ENCODE data around the gene OMD. TPM values are rescaled to one million over a fixed set of nuclear protein-coding genes. Genes with fewer than 3 reads are reported as not detected.

OMD gene
- total RNA-seq, 2 donors from 2014 or later = 200 TPM

GRCh38 chr9:92397853-92398252 is 26.4 kb downstream of the OMD start:
- peaks cover 6 to 44% of the 10 kb centered on the region in 2 donors for H3K4me1 ChIP-seq (ENCODE audit: control insufficient read depth in 1 of 2, low read depth in 2 of 2)
- peaks cover 13% of the 10 kb centered on the region for H3K36me3 ChIP-seq
- TF ChIP-seq CTCF (IDR thresholded peaks at IDR 0.05) = no peak
- DNase-seq (ENCODE audit: low spot score) (no peak), ATAC-seq (ENCODE audit: insufficient number of reproducible peaks, low FRiP score, low read depth) (no peak)
- H3K4me3 ChIP-seq = no peak overlapping the region
- no peaks in the 10 kb centered on the region for H3K27me3 ChIP-seq (replicated peaks; ENCODE audit: insufficient read depth)
- H3K27ac ChIP-seq = peak overlapping the region in 1 of 2 donors; percentile 1
- H3K9me3 ChIP-seq = no peaks in the 10 kb centered on the region

- no peak for TF ChIP-seq CTCF (IDR thresholded peaks at IDR 0.05)
- Histone ChIP-seq H3K4me3 (no peak overlapping the region), H3K27me3 (replicated peaks; ENCODE audit: insufficient read depth) (no peaks in the 10 kb centered on the region), H3K9me3 (no peaks in the 10 kb centered on the region), H3K36me3 (peaks cover 20% of the 10 kb centered on the region), H3K4me1 (ENCODE audit: control insufficient read depth in 1 of 2, low read depth in 2 of 2) (peaks cover 6 to 47% of the 10 kb centered on the region in 2 donors), H3K27ac (peak overlapping the region; percentile 9 to 37)
- ATAC-seq (ENCODE audit: insufficient number of reproducible peaks, low FRiP score, low read depth) = no peak
- no peak for DNase-seq (ENCODE audit: low spot score)
Observed at GRCh38 chr9:92395617-92396016, 28.7 kb downstream of the OMD start.

GRCh38 chr9:92393686-92394085 is 30.6 kb downstream of the OMD start:
- peak overlapping the region; percentile 12 for H3K4me3 ChIP-seq
- ATAC-seq (ENCODE audit: insufficient number of reproducible peaks, low FRiP score, low read depth) = no peak
- H3K27me3 ChIP-seq (replicated peaks; ENCODE audit: insufficient read depth) = no peaks in the 10 kb centered on the region
- TF ChIP-seq CTCF (IDR thresholded peaks at IDR 0.05) = no peak
- H3K9me3 ChIP-seq = no peaks in the 10 kb centered on the region
- H3K36me3 ChIP-seq = peaks cover 20% of the 10 kb centered on the region
- DNase-seq (ENCODE audit: low spot score) = no peak
- peaks cover 13 to 43% of the 10 kb centered on the region in 2 donors for H3K4me1 ChIP-seq (ENCODE audit: control insufficient read depth in 1 of 2, low read depth in 2 of 2)
- H3K27ac ChIP-seq = peak overlapping the region; percentile 37 to 57

- no peak for TF ChIP-seq CTCF (IDR thresholded peaks at IDR 0.05)
- H3K27me3 ChIP-seq (replicated peaks; ENCODE audit: insufficient read depth) = no peaks in the 10 kb centered on the region
- H3K36me3 ChIP-seq = peaks cover 18% of the 10 kb centered on the region
- H3K4me3 ChIP-seq = no peak overlapping the region
- ATAC-seq (ENCODE audit: insufficient number of reproducible peaks, low FRiP score, low read depth) = no peak
- no peaks in the 10 kb centered on the region for H3K9me3 ChIP-seq
- no peak for DNase-seq (ENCODE audit: low spot score)
- peaks cover 13 to 45% of the 10 kb centered on the region in 2 donors for H3K4me1 ChIP-seq (ENCODE audit: control insufficient read depth in 1 of 2, low read depth in 2 of 2)
- peak overlapping the region; percentile 37 to 57 for H3K27ac ChIP-seq
Observed at GRCh38 chr9:92392690-92393089, 31.6 kb downstream of the OMD start.

- DNase-seq (ENCODE audit: low spot score) (no peak), ATAC-seq (ENCODE audit: insufficient number of reproducible peaks, low FRiP score, low read depth) (no peak)
- Histone ChIP-seq H3K27ac (peak overlapping the region; percentile 76 to 80), H3K4me3 (no peak overlapping the region), H3K36me3 (peaks cover 14% of the 10 kb centered on the region), H3K4me1 (ENCODE audit: control insufficient read depth in 1 of 2, low read depth in 2 of 2) (peaks cover 6 to 60% of the 10 kb centered on the region in 2 donors), H3K27me3 (replicated peaks; ENCODE audit: insufficient read depth) (no peaks in the 10 kb centered on the region), H3K9me3 (no peaks in the 10 kb centered on the region)
- no peak for TF ChIP-seq CTCF (IDR thresholded peaks at IDR 0.05)
Observed at GRCh38 chr9:92385953-92386352, 38.3 kb downstream of the OMD start.
